GM23338 (cell line): Measurements from ENCODE around the gene TXNL4A. TPM values are rescaled to one million over a fixed set of nuclear protein-coding genes. Genes with fewer than 3 reads are reported as not detected.
A peak's percentile ranks its signal among the peaks of the same experiment; 100 is the strongest.

Experiments
- ATAC-seq: fragments of 200-7000 bp; cut with Tn5 transposase; 3 replicates; pipeline ENCODE4 v1.9.1; 2020
- DNase-seq: peaks from one replicate; pipeline ENCODE4 v3.0.0-alpha.2; 2015; ENCODE audit warnings: low spot score
- H2AFZ ChIP-seq: fragments of 200-600 bp; sonication (generic); 2 replicates; pipeline ENCODE4 v1.8.0; 2016; ENCODE audit warnings: antibody characterized with exemption, mild to moderate bottlenecking, moderate library complexity
- H3F3A ChIP-seq: fragments of 200-600 bp; sonication (generic); replicated peaks from 2 replicates; pipeline ENCODE4 v1.8.0; 2017; ENCODE audit warnings: antibody characterized with exemption, mixed run types, low read depth
- H3K27ac ChIP-seq: fragments of 200-600 bp; sonication (generic); 2 replicates; pipeline ENCODE4 v1.6.1; 2016; ENCODE audit warnings: low read depth
- H3K27me3 ChIP-seq: fragments of 200-600 bp; sonication (generic); 2 replicates; pipeline ENCODE4 v1.8.0; 2016; ENCODE audit warnings: mild to moderate bottlenecking, mixed run types, moderate library complexity; ENCODE audit not compliant: insufficient read depth
- H3K36me3 ChIP-seq: fragments of 200-600 bp; sonication (generic); 2 replicates; pipeline ENCODE4 v1.8.0; 2016; ENCODE audit warnings: mild to moderate bottlenecking; ENCODE audit not compliant: insufficient read depth
- H3K4me1 ChIP-seq: fragments of 200-600 bp; sonication (generic); 2 replicates; pipeline ENCODE4 v1.8.0; 2016; ENCODE audit warnings: mild to moderate bottlenecking, moderate library complexity; ENCODE audit not compliant: insufficient read depth
- H3K4me2 ChIP-seq: fragments of 200-600 bp; sonication (generic); 2 replicates; pipeline ENCODE4 v1.7.1; 2017; ENCODE audit warnings: mixed run types
- H3K4me3 ChIP-seq: fragments of 200-600 bp; sonication (generic); 2 replicates; pipeline ENCODE4 v1.6.1; 2016; ENCODE audit warnings: mixed run types
- H3K79me2 ChIP-seq: fragments of 200-600 bp; sonication (generic); replicated peaks from 2 replicates; pipeline ENCODE4 v1.8.0; 2017; ENCODE audit warnings: mild to moderate bottlenecking; ENCODE audit not compliant: insufficient read depth
- H3K9me2 ChIP-seq: fragments of 200-600 bp; sonication (generic); 2 replicates; pipeline ENCODE4 v1.8.0; 2017; ENCODE audit not compliant: insufficient read depth
- H4K20me1 ChIP-seq: fragments of 200-600 bp; sonication (generic); replicated peaks from 2 replicates; pipeline ENCODE4 v1.8.0; 2017; ENCODE audit warnings: mild to moderate bottlenecking; ENCODE audit not compliant: insufficient read depth
- H3K27ac Mint-ChIP-seq: 2 replicates; pipeline ENCODE4 v1.8.0; 2020; ENCODE audit warnings: inconsistent platforms, mild to moderate bottlenecking, moderate library complexity, mixed read lengths
- H3K27me3 Mint-ChIP-seq: 3 replicates; pipeline ENCODE4 v1.8.0; 2022; ENCODE audit warnings: low read depth, mild to moderate bottlenecking, moderate library complexity, mixed read lengths, inconsistent platforms; ENCODE audit not compliant: insufficient read depth, poor library complexity
- H3K36me3 Mint-ChIP-seq: 3 replicates; pipeline ENCODE4 v1.8.0; 2021; ENCODE audit warnings: low read depth, mild to moderate bottlenecking, inconsistent platforms, moderate library complexity, mixed read lengths
- H3K4me1 Mint-ChIP-seq: 3 replicates; pipeline ENCODE4 v1.8.0; 2020; ENCODE audit warnings: mild to moderate bottlenecking, inconsistent platforms, mixed read lengths
- H3K4me3 Mint-ChIP-seq: 3 replicates; pipeline ENCODE4 v1.8.0; 2021; ENCODE audit warnings: moderate library complexity, mild to moderate bottlenecking, inconsistent platforms, mixed read lengths
- H3K9me3 Mint-ChIP-seq: 3 replicates; pipeline ENCODE4 v1.8.0; 2020; ENCODE audit warnings: moderate library complexity, mild to moderate bottlenecking, inconsistent platforms, mixed read lengths
- CREB1 ChIP-seq: fragments of 250-450 bp; sonication (Bioruptor Pico); IDR thresholded peaks from 2 replicates; pipeline ENCODE4 v1.5.0; 2020; ENCODE audit warnings: low read depth, mild to moderate bottlenecking, moderate library complexity
- CTCF ChIP-seq, 2 experiments: fragments of 200-600 bp in 1 of 2; sonication (generic) in 1 of 2; conservative IDR thresholded peaks; 2 replicates each; pipeline versions ENCODE4 v1.5.1 to v1.6.1; 2016 to 2017; ENCODE audit warnings: antibody characterized with exemption in 2 of 2, low read depth in 2 of 2, mild to moderate bottlenecking in 2 of 2, moderate library complexity in 1 of 2
- EZH2phosphoT487 ChIP-seq: fragments of 200-600 bp; sonication (generic); IDR thresholded peaks from one replicate; pipeline ENCODE4 v1.8.1; 2018; ENCODE audit warnings: antibody characterized with exemption; ENCODE audit not compliant: unreplicated experiment
- JUNB ChIP-seq: IDR thresholded peaks from one replicate; pipeline ENCODE4 v1.6.1; 2016; ENCODE audit warnings: antibody characterized with exemption; ENCODE audit not compliant: unreplicated experiment
- NANOG ChIP-seq: IDR thresholded peaks from 2 replicates; pipeline ENCODE4 v1.6.1; 2016; ENCODE audit warnings: antibody characterized with exemption, borderline replicate concordance
- REST ChIP-seq: IDR thresholded peaks from one replicate; pipeline ENCODE4 v1.6.1; 2018; ENCODE audit warnings: antibody characterized with exemption; ENCODE audit not compliant: unreplicated experiment
- STAT1 ChIP-seq: IDR thresholded peaks from one replicate; pipeline ENCODE4 v1.6.1; 2016; ENCODE audit warnings: antibody characterized with exemption; ENCODE audit not compliant: unreplicated experiment
- ZNF114 ChIP-seq: fragments of 250-450 bp; sonication (Bioruptor Pico); IDR thresholded peaks from 2 replicates; pipeline ENCODE4 v1.5.0; 2020; ENCODE audit warnings: mild to moderate bottlenecking, moderate library complexity
- ZNF331 ChIP-seq: fragments of 250-450 bp; sonication (Bioruptor Pico); IDR thresholded peaks from 2 replicates; pipeline ENCODE4 v1.5.0; 2020; ENCODE audit warnings: low read depth, mild to moderate bottlenecking, moderate library complexity
- ZNF462 ChIP-seq: fragments of 250-450 bp; sonication (Bioruptor Pico); IDR thresholded peaks from 2 replicates; pipeline ENCODE4 v1.5.0; 2020; ENCODE audit warnings: mild to moderate bottlenecking, moderate library complexity
- polyA plus RNA-seq: library from polyadenylated mRNA; unstranded; fragments of >200 nt; fragmentation: Nextera tagmentation; extraction: Ambion mirVana; gene quantifications from 2 replicates; pipeline ENCODE4 v1.2.1, GENCODE V29; 2016
- total RNA-seq: library from RNA; depleted of rRNA; stranded (reverse); fragments of >200 nt; shearing (Covaris generic); gene quantifications from 2 replicates; pipeline ENCODE4 v1.2.3, GENCODE V29; 2014

TXNL4A gene
- total and polyA plus RNA-seq, 2 experiments from 2014 or later = 51.0 to 271 TPM

- H3K79me2 ChIP-seq = no peaks in the 10 kb centered on the region
- no peaks in the 10 kb centered on the region for H3K4me1 ChIP-seq
- no peaks in the 10 kb centered on the region for H3K4me1 Mint-ChIP-seq
- H3K4me2 ChIP-seq = no peak overlapping the region
- no peak overlapping the region for H3K4me3 Mint-ChIP-seq
- no peaks in the 10 kb centered on the region for H3K9me2 ChIP-seq
- no peaks in the 10 kb centered on the region; the same call in 1 of the 2 replicates for H3F3A ChIP-seq
- H3K27me3 ChIP-seq = no peaks in the 10 kb centered on the region
- ATAC-seq (no peak), DNase-seq (peak; percentile 70)
- H3K36me3 Mint-ChIP-seq = peaks cover 41% of the 10 kb centered on the region
- H3K27ac Mint-ChIP-seq = no peak overlapping the region
- peaks cover 5% of the 10 kb centered on the region for H3K27me3 Mint-ChIP-seq
- peaks cover 4% of the 10 kb centered on the region for H3K36me3 ChIP-seq
- H3K4me3 ChIP-seq = no peak overlapping the region
- H2AFZ ChIP-seq = no peak overlapping the region
- H4K20me1 ChIP-seq = no peaks in the 10 kb centered on the region
- peak; percentile 69 to 77 for TF ChIP-seq CTCF (conservative IDR thresholded peaks at IDR 0.05; ENCODE audit: low read depth in 2 of 2)
- no peak for TF ChIP-seq JUNB
- no peak overlapping the region for H3K27ac ChIP-seq
- peaks cover 78% of the 10 kb centered on the region for H3K9me3 Mint-ChIP-seq
Measured at GRCh38 chr18:80023173-80023572, 34.8 kb upstream of the TXNL4A start.

- ATAC-seq = no peak
- Histone ChIP-seq H3K36me3 (peaks cover 4% of the 10 kb centered on the region), H3K27me3 (no peaks in the 10 kb centered on the region), H2AFZ (no peak overlapping the region), H3K4me1 (no peaks in the 10 kb centered on the region), H3K27ac (no peak overlapping the region), H4K20me1 (no peaks in the 10 kb centered on the region), H3K4me3 (no peak overlapping the region), H3K9me2 (no peaks in the 10 kb centered on the region), H3K4me2 (no peak overlapping the region), H3F3A (no peaks in the 10 kb centered on the region; the same call in 1 of the 2 replicates), H3K79me2 (no peaks in the 10 kb centered on the region)
- Mint-ChIP-seq H3K36me3 (peaks cover 41% of the 10 kb centered on the region), H3K9me3 (peaks cover 81% of the 10 kb centered on the region), H3K4me3 (no peak overlapping the region), H3K4me1 (no peaks in the 10 kb centered on the region), H3K27ac (no peak overlapping the region), H3K27me3 (peaks cover 5% of the 10 kb centered on the region)
- DNase-seq = peak; percentile 42
- TF ChIP-seq EZH2phosphoT487 (no peak), ZNF114 (CRISPR knock-in tag) (no peak), ZNF331 (CRISPR knock-in tag) (no peak), REST (no peak), ZNF462 (CRISPR knock-in tag) (no peak), STAT1 (no peak), NANOG (no peak), CREB1 (no peak)
Measured at GRCh38 chr18:80022613-80023012, 34.2 kb upstream of the TXNL4A start.
